MCF 10A (cell line): ENCODE measurements around the gene CCM2. TPM values are rescaled to one million over a fixed set of nuclear protein-coding genes. Genes with fewer than 3 reads are reported as not detected.

Source experiments
- BruUV-seq: library from RNA; stranded (reverse); fragments of 400-500 nt; replicated peaks from 2 replicates; lab custom pipeline; 2021; lab: Mats Ljungman, UMichigan
- CTCF ChIA-PET: fragments of 300-600 bp; sonication (Branson Sonifier 250); formaldehyde crosslinking; extraction: SDS; loops from one replicate; lab custom pipeline; 2021; ENCODE audit warnings: antibody characterized with exemption, inconsistent platforms; lab: Yijun Ruan, JAX
- POLR2A ChIA-PET: fragments of 300-600, 350-650 bp; sonication (Branson Sonifier 250); formaldehyde crosslinking; extraction: SDS; loops from one replicate; lab custom pipeline; 2020; ENCODE audit warnings: antibody characterized with exemption, inconsistent platforms; lab: Yijun Ruan, JAX
- DNase-seq: peaks from one replicate; pipeline ENCODE4 v3.0.0-alpha.2; 2018; ENCODE audit not compliant: unreplicated experiment
- H3K27ac Mint-ChIP-seq: one replicate; pipeline ENCODE4 v1.8.0; 2022; ENCODE audit warnings: mild to moderate bottlenecking, low read depth, mixed read lengths; ENCODE audit not compliant: unreplicated experiment
- H3K27me3 Mint-ChIP-seq: one replicate; pipeline ENCODE4 v1.8.0; 2022; ENCODE audit warnings: mixed read lengths; ENCODE audit not compliant: insufficient read depth, unreplicated experiment
- H3K36me3 Mint-ChIP-seq: one replicate; pipeline ENCODE4 v1.8.0; 2022; ENCODE audit warnings: mild to moderate bottlenecking, moderate library complexity, mixed read lengths; ENCODE audit not compliant: insufficient read depth, unreplicated experiment
- H3K4me1 Mint-ChIP-seq: one replicate; pipeline ENCODE4 v1.8.0; 2022; ENCODE audit warnings: mixed read lengths; ENCODE audit not compliant: insufficient read depth, unreplicated experiment
- H3K4me3 Mint-ChIP-seq: one replicate; pipeline ENCODE4 v1.8.0; 2022; ENCODE audit warnings: mild to moderate bottlenecking, moderate library complexity, mixed read lengths; ENCODE audit not compliant: unreplicated experiment
- H3K9me3 Mint-ChIP-seq: one replicate; pipeline ENCODE4 v1.8.0; 2022; ENCODE audit warnings: mixed read lengths; ENCODE audit not compliant: unreplicated experiment
- intact Hi-C: fragments of 100-400 bp; cut with micrococcal nuclease; formaldehyde crosslinking; loops from 2 replicates; pipeline ENCODE4 v1.14.1; 2022
- total RNA-seq: library from RNA; stranded (reverse); gene quantifications from 2 replicates; pipeline ENCODE4 v1.2.3, GENCODE V29; 2022
- TF ChIP-seq, protein P1 (sequence below): fragments of 200-600 bp; IDR thresholded peaks from one replicate; pipeline ENCODE4 v1.8.0; 2022; ENCODE audit warnings: antibody characterized with exemption, mild to moderate bottlenecking; ENCODE audit not compliant: unreplicated experiment

Gene CCM2
- total RNA-seq, 1 experiment from 2014 or later, result 36.2 TPM

DNA sequence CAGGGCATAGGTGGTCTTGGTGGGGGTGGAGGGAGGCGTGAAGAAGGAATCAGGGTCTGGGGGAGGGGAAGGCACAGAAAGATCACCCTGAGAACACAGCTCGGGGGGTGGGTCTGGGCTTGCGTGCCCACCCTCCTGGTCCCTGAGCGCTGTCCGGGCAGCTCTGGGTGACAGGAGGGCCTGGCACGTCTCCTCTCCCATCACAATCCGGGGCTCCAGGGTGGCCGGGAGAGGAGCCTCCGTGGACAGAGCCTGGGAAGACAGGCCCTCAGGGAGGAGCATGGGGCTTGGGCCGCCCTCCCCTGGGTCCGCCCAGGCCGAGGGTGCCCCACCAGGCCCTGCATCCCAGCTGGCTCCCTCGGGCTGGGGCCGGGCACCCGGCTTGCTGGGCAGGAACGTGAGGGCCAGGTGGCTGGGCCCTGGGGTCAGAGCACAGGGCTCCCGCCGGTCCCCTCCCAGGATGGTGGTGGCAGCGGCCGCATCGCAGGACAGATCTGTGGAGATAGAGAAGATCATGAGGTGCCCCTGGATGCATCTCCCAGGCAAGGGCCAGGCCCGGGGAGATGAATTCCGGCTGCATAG lies 85.7 kb downstream of the CCM2 start:
- ChIA-PET POLR2A (no interaction called here), CTCF (interaction anchor here (0.6 kb wide), 1 partner anchor 176 kb away, joined by 3 read pairs; no protein-coding TSS in a partner anchor)
- no TSS peak for BruUV-seq
- no peak for DNase-seq
- Mint-ChIP-seq H3K27ac (no peak overlapping the region), H3K36me3 (no peaks in the 10 kb centered on the region), H3K27me3 (no peaks in the 10 kb centered on the region), H3K4me1 (peaks cover 5% of the 10 kb centered on the region), H3K4me3 (no peak overlapping the region), H3K9me3 (no peaks in the 10 kb centered on the region)
- TF ChIP-seq, protein P1, sequence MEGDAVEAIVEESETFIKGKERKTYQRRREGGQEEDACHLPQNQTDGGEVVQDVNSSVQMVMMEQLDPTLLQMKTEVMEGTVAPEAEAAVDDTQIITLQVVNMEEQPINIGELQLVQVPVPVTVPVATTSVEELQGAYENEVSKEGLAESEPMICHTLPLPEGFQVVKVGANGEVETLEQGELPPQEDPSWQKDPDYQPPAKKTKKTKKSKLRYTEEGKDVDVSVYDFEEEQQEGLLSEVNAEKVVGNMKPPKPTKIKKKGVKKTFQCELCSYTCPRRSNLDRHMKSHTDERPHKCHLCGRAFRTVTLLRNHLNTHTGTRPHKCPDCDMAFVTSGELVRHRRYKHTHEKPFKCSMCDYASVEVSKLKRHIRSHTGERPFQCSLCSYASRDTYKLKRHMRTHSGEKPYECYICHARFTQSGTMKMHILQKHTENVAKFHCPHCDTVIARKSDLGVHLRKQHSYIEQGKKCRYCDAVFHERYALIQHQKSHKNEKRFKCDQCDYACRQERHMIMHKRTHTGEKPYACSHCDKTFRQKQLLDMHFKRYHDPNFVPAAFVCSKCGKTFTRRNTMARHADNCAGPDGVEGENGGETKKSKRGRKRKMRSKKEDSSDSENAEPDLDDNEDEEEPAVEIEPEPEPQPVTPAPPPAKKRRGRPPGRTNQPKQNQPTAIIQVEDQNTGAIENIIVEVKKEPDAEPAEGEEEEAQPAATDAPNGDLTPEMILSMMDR, result no peak
- intact Hi-C loops, result no loop called here

DNA sequence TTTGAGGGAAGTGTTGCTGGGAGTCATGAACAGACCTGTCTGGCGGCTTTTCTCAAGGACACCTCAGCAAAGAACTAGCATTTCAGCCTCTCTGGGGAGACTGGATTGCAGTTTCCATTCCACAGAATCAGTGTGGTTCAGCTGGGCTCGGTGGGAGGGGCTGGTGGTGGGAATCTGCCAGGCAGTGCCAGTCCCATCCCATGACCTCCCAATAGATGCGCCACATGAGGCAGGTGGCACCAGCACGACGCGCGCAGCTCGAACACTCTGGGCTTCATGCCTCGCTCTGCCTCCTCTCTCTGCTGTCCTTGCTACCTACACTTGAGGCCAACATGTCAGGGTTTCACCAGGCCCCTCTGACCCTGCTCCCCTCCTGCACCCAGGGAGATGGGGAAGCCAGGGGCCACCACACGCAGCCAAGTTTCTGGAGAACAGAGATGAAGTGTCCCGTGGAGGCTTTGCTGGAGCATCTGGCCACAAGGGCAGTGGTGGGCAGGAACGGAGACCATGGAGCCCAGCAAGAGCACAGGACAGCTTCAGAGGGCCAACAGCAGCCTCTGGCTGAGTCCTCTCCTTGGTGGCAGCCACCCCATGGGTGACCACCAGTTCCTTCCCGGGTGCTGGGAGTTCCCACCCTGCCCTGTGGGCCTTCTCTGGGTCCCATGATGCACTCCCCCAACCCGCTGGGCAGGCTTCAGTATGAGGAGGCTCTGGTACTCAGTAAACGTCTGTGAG lies 86.5 kb downstream of the CCM2 start:
- no TSS peak for BruUV-seq
- POLR2A ChIA-PET, result interaction anchor here (1.1 kb wide), 1 partner anchor 448 kb away, joined by 3 read pairs; no protein-coding TSS in a partner anchor
- no peak overlapping the region for H3K4me3 Mint-ChIP-seq
- H3K4me1 Mint-ChIP-seq, result peaks cover 5% of the 10 kb centered on the region
- intact Hi-C loops, result no loop called here
- no peaks in the 10 kb centered on the region for H3K36me3 Mint-ChIP-seq
- no peaks in the 10 kb centered on the region for H3K9me3 Mint-ChIP-seq
- H3K27ac Mint-ChIP-seq, result no peak overlapping the region
- CTCF ChIA-PET, result no interaction called here
- H3K27me3 Mint-ChIP-seq, result no peaks in the 10 kb centered on the region
- DNase-seq, result no peak
- TF ChIP-seq, protein P1, result no peak

DNA sequence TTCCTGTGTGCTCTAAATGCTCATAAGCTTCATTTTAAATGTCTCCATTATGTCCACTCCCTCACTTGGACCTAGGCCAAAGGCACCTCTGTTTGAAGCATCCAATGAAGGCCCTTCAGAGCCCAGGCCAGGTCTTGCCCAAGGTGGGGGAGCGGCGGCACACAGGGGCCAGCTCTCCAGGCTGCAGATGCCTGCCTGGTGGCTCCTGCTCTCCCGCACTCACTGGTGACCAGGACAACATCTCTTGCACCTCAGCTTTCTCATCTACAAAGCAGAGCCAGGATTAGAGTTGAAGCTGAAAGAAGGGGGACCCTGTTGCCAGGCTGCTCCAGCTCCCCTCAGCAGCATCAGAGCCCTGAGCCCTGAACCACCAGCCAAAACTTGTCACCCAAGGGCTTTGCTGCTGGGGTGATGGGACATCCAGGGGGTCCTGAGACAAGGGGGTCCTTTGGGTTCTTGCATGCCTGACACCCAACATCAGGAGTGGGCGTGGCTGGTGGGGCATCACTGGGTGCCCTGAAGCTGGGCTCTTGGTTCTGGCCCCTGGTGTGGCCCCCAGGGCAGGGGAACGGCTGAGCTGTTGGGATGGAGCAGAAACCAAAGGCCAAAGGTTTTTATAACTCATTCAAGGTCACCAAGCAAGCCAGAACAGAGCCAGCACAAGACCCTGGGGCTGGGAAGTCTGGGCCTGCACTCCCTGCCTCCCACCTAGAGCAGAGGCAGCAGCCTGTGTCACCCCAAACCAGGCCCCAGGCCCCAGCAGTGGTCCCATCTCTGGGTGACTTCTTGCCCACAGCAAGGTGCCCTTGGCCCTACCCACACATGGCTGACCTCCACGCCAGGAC lies 87.5 kb downstream of the CCM2 start:
- TF ChIP-seq, protein P1, result no peak
- Mint-ChIP-seq H3K27me3 (no peaks in the 10 kb centered on the region), H3K36me3 (no peaks in the 10 kb centered on the region), H3K4me3 (no peak overlapping the region), H3K27ac (no peak overlapping the region), H3K9me3 (no peaks in the 10 kb centered on the region), H3K4me1 (peaks cover 12% of the 10 kb centered on the region)
- BruUV-seq, result no TSS peak
- intact Hi-C loops, result no loop called here
- POLR2A ChIA-PET, result no interaction called here
- CTCF ChIA-PET, result interaction anchor here (0.5 kb wide), 1 partner anchor 201 kb away, joined by 4 read pairs; no protein-coding TSS in a partner anchor
- DNase-seq, result no peak
